Dedifferentiated amniotic fluid mesenchymal stem cell (primary cell): ENCODE measurements around the gene NFIA.
"Not testable (repeated sequence)": the region's sequence is repeated elsewhere in the genome, so short reads cannot be mapped to it uniquely, and the experiment has no call there.

Experiments
- DNase-seq: peaks from one replicate; pipeline ENCODE4 v3.0.0-alpha.2; 2016; ENCODE audit errors: extremely low spot score

NFIA gene

GRCh38 chr1:61102041-61102440, 19.7 kb downstream of the NFIA start:
- DNase-seq, result no peak

- no peak for DNase-seq
Measured at GRCh38 chr1:61102621-61103020, 20.3 kb downstream of the NFIA start.

- DNase-seq, result no peak
Measured at GRCh38 chr1:61104220-61104671, 21.9 kb downstream of the NFIA start.

GRCh38 chr1:61107638-61108037, 25.3 kb downstream of the NFIA start:
- no peak for DNase-seq

- DNase-seq, result no peak
Measured at GRCh38 chr1:61109158-61109557, 26.8 kb downstream of the NFIA start.

- DNase-seq, result no peak
Measured at GRCh38 chr1:61109910-61110309, 27.5 kb downstream of the NFIA start.

- DNase-seq, result no peak
Measured at GRCh38 chr1:61110554-61110953, 28.2 kb downstream of the NFIA start.

- no peak for DNase-seq
Measured at GRCh38 chr1:61111084-61112004, 29.0 kb downstream of the NFIA start.

- DNase-seq, result no peak
Measured at GRCh38 chr1:61114178-61114870, 32.0 kb downstream of the NFIA start.

GRCh38 chr1:61115436-61115835, 33.1 kb downstream of the NFIA start:
- DNase-seq, result no peak

GRCh38 chr1:61116421-61116820, 34.1 kb downstream of the NFIA start:
- no peak for DNase-seq

GRCh38 chr1:61117283-61117682, 34.9 kb downstream of the NFIA start:
- DNase-seq, result no peak

- no peak for DNase-seq
Measured at GRCh38 chr1:61119085-61119484, 36.7 kb downstream of the NFIA start.

- no peak for DNase-seq
Measured at GRCh38 chr1:61120246-61120840, 38.0 kb downstream of the NFIA start.

GRCh38 chr1:61120998-61121397, 38.6 kb downstream of the NFIA start:
- DNase-seq, result no peak

- DNase-seq, result no peak
Measured at GRCh38 chr1:61121631-61122030, 39.3 kb downstream of the NFIA start.

- DNase-seq, result no peak
Measured at GRCh38 chr1:61122389-61122788, 40.0 kb downstream of the NFIA start.

GRCh38 chr1:61123326-61123725, 41.0 kb downstream of the NFIA start:
- no peak for DNase-seq

- DNase-seq, result no peak
Measured at GRCh38 chr1:61124078-61124477, 41.7 kb downstream of the NFIA start.

- no peak for DNase-seq
Measured at GRCh38 chr1:61124696-61125095, 42.3 kb downstream of the NFIA start.

- no peak for DNase-seq
Measured at GRCh38 chr1:61125263-61125662, 42.9 kb downstream of the NFIA start.

- DNase-seq, result no peak
Measured at GRCh38 chr1:61125895-61126294, 43.5 kb downstream of the NFIA start.

- not testable (repeated sequence) for DNase-seq
Measured at GRCh38 chr1:61126843-61127242, 44.5 kb downstream of the NFIA start.
